SK-N-SH (cell line): ENCODE measurements around the gene ACD.

Experiments used
- CHD2 ChIP-seq: fragments of 150-350 bp; IDR thresholded peaks from 2 replicates; pipeline ENCODE4 v1.6.1; 2018; ENCODE audit warnings: low read length; ENCODE audit not compliant: partially characterized antibody
- EP300 ChIP-seq, 2 experiments: IDR thresholded peaks; 2 replicates each; pipeline versions ENCODE4 v1.4.0 to v1.6.1; 2012; ENCODE audit warnings: borderline replicate concordance in 1 of 2, low read depth in 1 of 2, low read length in 1 of 2
- FOXM1 ChIP-seq: IDR thresholded peaks from 2 replicates; pipeline ENCODE4 v1.4.0; 2012; ENCODE audit warnings: low read depth, mild to moderate bottlenecking
- NFIC ChIP-seq: IDR thresholded peaks from 2 replicates; pipeline ENCODE4 v1.4.0; 2012; ENCODE audit warnings: borderline replicate concordance
- RXRA ChIP-seq: IDR thresholded peaks from 2 replicates; pipeline ENCODE4 v1.4.0; 2012; ENCODE audit warnings: low read depth, mild to moderate bottlenecking, borderline replicate concordance
- TCF12 ChIP-seq: IDR thresholded peaks from 2 replicates; pipeline ENCODE4 v1.4.0; 2012
- TF ChIP-seq, protein P1 (sequence below): fragments of 200-600 bp; sonication (generic); IDR thresholded peaks from 2 replicates; pipeline ENCODE4 v1.6.1; 2017; ENCODE audit warnings: antibody characterized with exemption, mild to moderate bottlenecking, moderate library complexity
- TF ChIP-seq, protein P2 (sequence below): IDR thresholded peaks from 2 replicates; pipeline ENCODE4; 2012

DNA sequence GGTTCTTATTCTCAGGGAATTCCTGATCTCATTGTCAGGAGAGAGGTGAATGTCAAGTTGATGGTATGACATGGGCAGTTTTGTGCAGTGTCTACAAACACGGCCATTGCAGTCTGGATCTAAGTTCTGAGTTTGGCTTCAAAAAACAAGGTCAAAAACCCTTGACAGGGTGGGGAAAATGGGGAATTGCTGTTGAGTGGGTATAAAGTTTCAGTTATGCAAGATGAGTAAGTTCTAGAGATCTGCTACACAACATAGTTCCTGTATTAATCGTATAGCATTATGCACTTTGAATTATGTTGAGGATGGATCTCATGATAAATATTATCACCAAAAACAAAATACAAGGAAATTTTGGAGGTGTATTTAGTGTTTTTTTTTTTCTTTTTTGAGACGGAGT lies 51.7 kb downstream of the ACD start:
- TF ChIP-seq CHD2 (no peak), RXRA (no peak), EP300 (IDR thresholded peaks at IDR 0.05; ENCODE audit: borderline replicate concordance in 1 of 2, low read depth in 1 of 2, low read length in 1 of 2) (no peak), FOXM1 (no peak), TCF12 (no peak), NFIC (no peak)
- TF ChIP-seq, protein P1, sequence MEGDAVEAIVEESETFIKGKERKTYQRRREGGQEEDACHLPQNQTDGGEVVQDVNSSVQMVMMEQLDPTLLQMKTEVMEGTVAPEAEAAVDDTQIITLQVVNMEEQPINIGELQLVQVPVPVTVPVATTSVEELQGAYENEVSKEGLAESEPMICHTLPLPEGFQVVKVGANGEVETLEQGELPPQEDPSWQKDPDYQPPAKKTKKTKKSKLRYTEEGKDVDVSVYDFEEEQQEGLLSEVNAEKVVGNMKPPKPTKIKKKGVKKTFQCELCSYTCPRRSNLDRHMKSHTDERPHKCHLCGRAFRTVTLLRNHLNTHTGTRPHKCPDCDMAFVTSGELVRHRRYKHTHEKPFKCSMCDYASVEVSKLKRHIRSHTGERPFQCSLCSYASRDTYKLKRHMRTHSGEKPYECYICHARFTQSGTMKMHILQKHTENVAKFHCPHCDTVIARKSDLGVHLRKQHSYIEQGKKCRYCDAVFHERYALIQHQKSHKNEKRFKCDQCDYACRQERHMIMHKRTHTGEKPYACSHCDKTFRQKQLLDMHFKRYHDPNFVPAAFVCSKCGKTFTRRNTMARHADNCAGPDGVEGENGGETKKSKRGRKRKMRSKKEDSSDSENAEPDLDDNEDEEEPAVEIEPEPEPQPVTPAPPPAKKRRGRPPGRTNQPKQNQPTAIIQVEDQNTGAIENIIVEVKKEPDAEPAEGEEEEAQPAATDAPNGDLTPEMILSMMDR: no peak
- TF ChIP-seq, protein P2, sequence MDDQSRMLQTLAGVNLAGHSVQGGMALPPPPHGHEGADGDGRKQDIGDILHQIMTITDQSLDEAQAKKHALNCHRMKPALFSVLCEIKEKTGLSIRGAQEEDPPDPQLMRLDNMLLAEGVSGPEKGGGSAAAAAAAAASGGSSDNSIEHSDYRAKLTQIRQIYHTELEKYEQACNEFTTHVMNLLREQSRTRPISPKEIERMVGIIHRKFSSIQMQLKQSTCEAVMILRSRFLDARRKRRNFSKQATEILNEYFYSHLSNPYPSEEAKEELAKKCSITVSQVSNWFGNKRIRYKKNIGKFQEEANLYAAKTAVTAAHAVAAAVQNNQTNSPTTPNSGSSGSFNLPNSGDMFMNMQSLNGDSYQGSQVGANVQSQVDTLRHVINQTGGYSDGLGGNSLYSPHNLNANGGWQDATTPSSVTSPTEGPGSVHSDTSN: no peak
